ENCODE data around the gene POT1. TPM values are rescaled to one million over a fixed set of nuclear protein-coding genes. Genes with fewer than 3 reads are reported as not detected.

The POT1 gene
- total and polyA plus RNA-seq, 2 of the 4 experiments (the other 2 are of a cell fraction) = 12.7 to 28.5 TPM

- H4K20me1 ChIP-seq (ENCODE audit: insufficient read depth, low read length) = no peaks in the 10 kb centered on the region
- no peak overlapping the region for H2AK5ac ChIP-seq (ENCODE audit: low read depth, low read length)
- intact Hi-C loops (cut with micrococcal nuclease) = loop anchor here (5.0 kb wide), 1 partner anchor 687 kb away; no protein-coding TSS in a partner anchor
- H4K8ac ChIP-seq (ENCODE audit: low read depth in 2 of 2, low read length in 2 of 2) = no peak overlapping the region
- no peaks in the 10 kb centered on the region for H3K79me1 ChIP-seq (ENCODE audit: low read depth in 1 of 2, low read length in 2 of 2)
- dilution Hi-C loops (cut with HindIII; ENCODE audit: low sequenced_read_pairs, unreplicated experiment) = no loop called here
- WGBS, 2 experiments (ENCODE audit: extremely low coverage in 2 of 2, insufficient read length in 1 of 2) = no CpG with 5 or more reads among the region's 1 CpG
- H2BK5ac ChIP-seq (ENCODE audit: low read depth, low read length, poor library complexity, severe bottlenecking) = no peak overlapping the region
- H4K5ac ChIP-seq (ENCODE audit: low read depth, low read length) = no peak overlapping the region
- no peaks in the 10 kb centered on the region for H3K9me3 ChIP-seq (ENCODE audit: control insufficient read depth, insufficient read depth, low read length)
- no peak overlapping the region for H4K91ac ChIP-seq (ENCODE audit: insufficient read depth, low read depth, low read length)
- H2BK120ac ChIP-seq (ENCODE audit: low read depth, low read length) = no peak overlapping the region
- no peak overlapping the region for H2AK9ac ChIP-seq (replicated peaks; ENCODE audit: low read depth, low read length, poor library complexity)
- H3K36me3 ChIP-seq (ENCODE audit: control insufficient read depth, insufficient read depth, low read length) = peaks cover 2% of the 10 kb centered on the region; the same call in 1 of the 2 replicates
- ATAC-seq (ENCODE audit: low read depth) (no peak), DNase-seq (no peak)
- no peak overlapping the region for H3K27ac ChIP-seq (ENCODE audit: insufficient read depth, low read length)
- POLR2A ChIA-PET (ENCODE audit: unreplicated experiment) = no interaction called here
- H3K27me3 ChIP-seq (ENCODE audit: control insufficient read depth, insufficient read depth, low read length) = no peaks in the 10 kb centered on the region
- H3K9me1 ChIP-seq (ENCODE audit: insufficient read depth, low read length) = no peaks in the 10 kb centered on the region
- H3K56ac ChIP-seq (ENCODE audit: extremely low read depth, insufficient read depth, low read length) = no peak overlapping the region
- no peak overlapping the region for H2AFZ ChIP-seq (replicated peaks; ENCODE audit: low read length, poor library complexity)
- H3K4me2 ChIP-seq (ENCODE audit: low read depth, low read length) = no peak overlapping the region
- H2BK20ac ChIP-seq (ENCODE audit: low read depth, low read length) = no peak overlapping the region
- no peak overlapping the region for H3K4me3 ChIP-seq (ENCODE audit: insufficient read depth, low read depth, low read length)
- H3K4ac ChIP-seq (ENCODE audit: low read depth, low read length) = no peak overlapping the region
- CTCF ChIA-PET = interaction anchor here (0.9 kb wide), 1 partner anchor 24 kb away, joined by 3 read pairs; no protein-coding TSS in a partner anchor
- no TSS peak for BruUV-seq (replicated peaks)
- TF ChIP-seq SMC3 (IDR thresholded peaks at IDR 0.05; ENCODE audit: low read depth, low read length) = no peak
- TF ChIP-seq POLR2A (IDR thresholded peaks at IDR 0.05; ENCODE audit: low read depth, low read length) = no peak
- no peak for TF ChIP-seq NFE2L2 (IDR thresholded peaks at IDR 0.05; ENCODE audit: low read depth, low read length)
- no peak for TF ChIP-seq CHD1 (IDR thresholded peaks at IDR 0.05; ENCODE audit: low read depth, low read length)
- TF ChIP-seq, protein P1, sequence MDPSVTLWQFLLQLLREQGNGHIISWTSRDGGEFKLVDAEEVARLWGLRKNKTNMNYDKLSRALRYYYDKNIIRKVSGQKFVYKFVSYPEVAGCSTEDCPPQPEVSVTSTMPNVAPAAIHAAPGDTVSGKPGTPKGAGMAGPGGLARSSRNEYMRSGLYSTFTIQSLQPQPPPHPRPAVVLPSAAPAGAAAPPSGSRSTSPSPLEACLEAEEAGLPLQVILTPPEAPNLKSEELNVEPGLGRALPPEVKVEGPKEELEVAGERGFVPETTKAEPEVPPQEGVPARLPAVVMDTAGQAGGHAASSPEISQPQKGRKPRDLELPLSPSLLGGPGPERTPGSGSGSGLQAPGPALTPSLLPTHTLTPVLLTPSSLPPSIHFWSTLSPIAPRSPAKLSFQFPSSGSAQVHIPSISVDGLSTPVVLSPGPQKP (IDR thresholded peaks at IDR 0.05; ENCODE audit: borderline replicate concordance, low read depth, low read length) = no peak
- TF ChIP-seq RCOR1 (IDR thresholded peaks at IDR 0.05; ENCODE audit: insufficient replicate concordance, low read length) = no peak
- no peak for TF ChIP-seq USF2 (IDR thresholded peaks at IDR 0.05; ENCODE audit: low read depth, low read length)
- no peak overlapping the region for H3K14ac ChIP-seq (replicated peaks; ENCODE audit: low read depth, low read length)
- H3K18ac ChIP-seq (ENCODE audit: low read depth, low read length) = no peak overlapping the region
- in situ Hi-C loops (cut with MboI; ENCODE audit: low sequenced_read_pairs) = no loop called here
- H2BK15ac ChIP-seq (ENCODE audit: low read depth, low read length) = no peak overlapping the region
- no peak overlapping the region for H3K23ac ChIP-seq (ENCODE audit: low read depth, low read length)
- H3K9ac ChIP-seq (ENCODE audit: low read depth, low read length) = no peak overlapping the region
- no peaks in the 10 kb centered on the region for H3K4me1 ChIP-seq (ENCODE audit: control insufficient read depth, insufficient read depth, low read length)
Observed at GRCh38 chr7:124839687-124840086, 89.9 kb downstream of the POT1 start.

Data from IMR-90 (cell line).